H9 (cell line): ENCODE measurements around the gene CPT2. TPM values are rescaled to one million over a fixed set of nuclear protein-coding genes. Genes with fewer than 3 reads are reported as not detected.
"Not testable (repeated sequence)": the region's sequence is repeated elsewhere in the genome, so short reads cannot be mapped to it uniquely, and the experiment has no call there.

Experiments
- DNase-seq: peaks from one replicate; pipeline ENCODE4 v3.0.0-alpha.2; 2017
- H2AFZ ChIP-seq: one replicate; pipeline ENCODE4 v1.6.1; 2013; ENCODE audit warnings: mild to moderate bottlenecking, low read length, control low read depth, moderate library complexity
- H2AK5ac ChIP-seq: 2 replicates; pipeline ENCODE4 v1.6.1; 2013; ENCODE audit warnings: low read length, control low read depth, mixed read lengths; ENCODE audit not compliant: insufficient read length
- H2BK120ac ChIP-seq: one replicate; pipeline ENCODE4 v1.6.1; 2013; ENCODE audit warnings: low read depth, mild to moderate bottlenecking, low read length, control low read depth, inconsistent platforms; ENCODE audit not compliant: poor library complexity, severe bottlenecking
- H2BK12ac ChIP-seq: 2 replicates; pipeline ENCODE4 v1.6.1; 2013; ENCODE audit warnings: low read length, control low read depth, mixed read lengths, low read depth; ENCODE audit not compliant: insufficient read length
- H2BK15ac ChIP-seq: 2 replicates; pipeline ENCODE4 v1.6.1; 2013; ENCODE audit warnings: low read depth, low read length, control low read depth
- H2BK20ac ChIP-seq: one replicate; pipeline ENCODE4 v1.6.1; 2013; ENCODE audit warnings: low read depth, mild to moderate bottlenecking, low read length, control low read depth, inconsistent platforms; ENCODE audit not compliant: poor library complexity, severe bottlenecking
- H2BK5ac ChIP-seq: 2 replicates; pipeline ENCODE4 v1.6.1; 2013; ENCODE audit warnings: low read length, control low read depth, mixed read lengths; ENCODE audit not compliant: insufficient read length
- H3K14ac ChIP-seq: 2 replicates; pipeline ENCODE4 v1.6.1; 2013; ENCODE audit warnings: low read length, control low read depth; ENCODE audit not compliant: insufficient read depth
- H3K18ac ChIP-seq: 2 replicates; pipeline ENCODE4 v1.6.1; 2013; ENCODE audit warnings: low read depth, mild to moderate bottlenecking, mixed read lengths, low read length, control low read depth; ENCODE audit not compliant: insufficient read length
- H3K23ac ChIP-seq: 2 replicates; pipeline ENCODE4 v1.6.1; 2013; ENCODE audit warnings: low read length, control low read depth, mixed read lengths, low read depth; ENCODE audit not compliant: insufficient read length
- H3K23me2 ChIP-seq: 2 replicates; pipeline ENCODE4 v1.6.1; 2013; ENCODE audit warnings: low read depth, mild to moderate bottlenecking, mixed read lengths, low read length, control low read depth; ENCODE audit not compliant: insufficient read length, poor library complexity, severe bottlenecking
- H3K27ac ChIP-seq: 2 replicates; pipeline ENCODE4 v1.5.1; 2013; ENCODE audit warnings: low read length, control low read depth, mixed read lengths, low read depth; ENCODE audit not compliant: insufficient read length
- H3K27me3 ChIP-seq: 2 replicates; pipeline ENCODE4 v1.6.1; 2013; ENCODE audit warnings: low read length, control low read depth, inconsistent platforms; ENCODE audit not compliant: insufficient read depth
- H3K4ac ChIP-seq: 2 replicates; pipeline ENCODE4 v1.6.1; 2013; ENCODE audit warnings: low read depth, mild to moderate bottlenecking, control low read depth, inconsistent platforms, low read length, moderate library complexity
- H3K4me1 ChIP-seq: 2 replicates; pipeline ENCODE4 v1.6.1; 2013; ENCODE audit warnings: low read length, control low read depth, inconsistent platforms; ENCODE audit not compliant: insufficient read depth
- H3K4me2 ChIP-seq: 2 replicates; pipeline ENCODE4 v1.6.1; 2013; ENCODE audit warnings: low read length, control low read depth, mixed read lengths; ENCODE audit not compliant: insufficient read length, insufficient read depth
- H3K56ac ChIP-seq: 2 replicates; pipeline ENCODE4 v1.6.1; 2013; ENCODE audit warnings: low read depth, mild to moderate bottlenecking, mixed read lengths, low read length, control low read depth; ENCODE audit not compliant: insufficient read length
- H3K79me1 ChIP-seq: 2 replicates; pipeline ENCODE4 v1.6.1; 2013; ENCODE audit warnings: low read depth, mild to moderate bottlenecking, moderate library complexity, low read length, control low read depth, inconsistent platforms; ENCODE audit not compliant: insufficient read depth, poor library complexity, severe bottlenecking
- H3K79me2 ChIP-seq: 2 replicates; pipeline ENCODE4 v1.6.1; 2013; ENCODE audit warnings: low read length, control low read depth, inconsistent platforms; ENCODE audit not compliant: insufficient read depth
- H3K9ac ChIP-seq: 2 replicates; pipeline ENCODE4 v1.6.1; 2013; ENCODE audit warnings: low read length, control low read depth, mixed read lengths; ENCODE audit not compliant: insufficient read length; ENCODE audit errors: extremely low read depth
- H3K9me3 ChIP-seq: one replicate; pipeline ENCODE4 v1.6.1; 2013; ENCODE audit warnings: low read depth, low read length, inconsistent platforms; ENCODE audit not compliant: control insufficient read depth
- H3T11ph ChIP-seq: one replicate; pipeline ENCODE4 v1.6.1; 2013; ENCODE audit warnings: mild to moderate bottlenecking, low read length, control low read depth, inconsistent platforms
- H4K20me1 ChIP-seq: one replicate; pipeline ENCODE4 v1.6.1; 2013; ENCODE audit not compliant: control insufficient read depth, insufficient read length, insufficient read depth
- H4K5ac ChIP-seq: 2 replicates; pipeline ENCODE4 v1.6.1; 2013; ENCODE audit warnings: low read depth, mild to moderate bottlenecking, mixed read lengths, low read length, control low read depth; ENCODE audit not compliant: insufficient read length
- H4K8ac ChIP-seq: replicated peaks from 2 replicates; pipeline ENCODE4 v1.6.1; 2013; ENCODE audit warnings: low read length, control low read depth, mixed read lengths, low read depth; ENCODE audit not compliant: insufficient read length
- H4K91ac ChIP-seq: 2 replicates; pipeline ENCODE4 v1.6.1; 2013; ENCODE audit warnings: low read depth, mild to moderate bottlenecking, moderate library complexity, mixed read lengths, low read length, control low read depth; ENCODE audit not compliant: insufficient read length
- H3K27ac Mint-ChIP-seq, 3 experiments: 2 replicates in 2 of 3; 3 replicates in 1 of 3; pipeline ENCODE4 v1.8.0; 2020 to 2021; ENCODE audit warnings: mixed read lengths in 3 of 3, mild to moderate bottlenecking in 1 of 3, moderate library complexity in 1 of 3
- H3K27me3 Mint-ChIP-seq: 2 replicates; pipeline ENCODE4 v1.8.0; 2021; ENCODE audit warnings: low read depth, mild to moderate bottlenecking, moderate library complexity, mixed read lengths
- H3K36me3 Mint-ChIP-seq, 3 experiments: 2 replicates in 2 of 3; 3 replicates in 1 of 3; pipeline ENCODE4 v1.8.0; 2020 to 2021; ENCODE audit warnings: low read depth in 3 of 3, mixed read lengths in 3 of 3; ENCODE audit not compliant: insufficient read depth in 1 of 3
- H3K4me1 Mint-ChIP-seq, 2 experiments: 2 replicates each; pipeline ENCODE4 v1.8.0; 2020; ENCODE audit warnings: mixed read lengths in 2 of 2
- H3K4me3 Mint-ChIP-seq, 2 experiments: 2 replicates in 1 of 2; 3 replicates in 1 of 2; pipeline ENCODE4 v1.8.0; 2020 to 2021; ENCODE audit warnings: mild to moderate bottlenecking in 2 of 2, mixed read lengths in 2 of 2, moderate library complexity in 1 of 2
- H3K9me3 Mint-ChIP-seq, 2 experiments: 2 replicates in 1 of 2; 3 replicates in 1 of 2; pipeline ENCODE4 v1.8.0; 2020; ENCODE audit warnings: mild to moderate bottlenecking in 2 of 2, mixed read lengths in 2 of 2, moderate library complexity in 1 of 2
- WGBS: extraction: QIAGEN DNeasy Blood & Tissue Kit; methylation state at CpG from one replicate; pipeline ENCODE4 v1.1.7; 2013; ENCODE audit warnings: missing lambda C conversion rate, low lambda C conversion rate, mixed read lengths; ENCODE audit not compliant: insufficient read length; ENCODE audit errors: extremely low coverage; 5-methylcytosine and 5-hydroxymethylcytosine counted together
- total RNA-seq: library from RNA; stranded (reverse); gene quantifications from 2 replicates; pipeline ENCODE4 v1.2.1, GENCODE V29; 2021

CPT2 gene
- total RNA-seq, 1 experiment from 2014 or later = 33.2 TPM

DNA sequence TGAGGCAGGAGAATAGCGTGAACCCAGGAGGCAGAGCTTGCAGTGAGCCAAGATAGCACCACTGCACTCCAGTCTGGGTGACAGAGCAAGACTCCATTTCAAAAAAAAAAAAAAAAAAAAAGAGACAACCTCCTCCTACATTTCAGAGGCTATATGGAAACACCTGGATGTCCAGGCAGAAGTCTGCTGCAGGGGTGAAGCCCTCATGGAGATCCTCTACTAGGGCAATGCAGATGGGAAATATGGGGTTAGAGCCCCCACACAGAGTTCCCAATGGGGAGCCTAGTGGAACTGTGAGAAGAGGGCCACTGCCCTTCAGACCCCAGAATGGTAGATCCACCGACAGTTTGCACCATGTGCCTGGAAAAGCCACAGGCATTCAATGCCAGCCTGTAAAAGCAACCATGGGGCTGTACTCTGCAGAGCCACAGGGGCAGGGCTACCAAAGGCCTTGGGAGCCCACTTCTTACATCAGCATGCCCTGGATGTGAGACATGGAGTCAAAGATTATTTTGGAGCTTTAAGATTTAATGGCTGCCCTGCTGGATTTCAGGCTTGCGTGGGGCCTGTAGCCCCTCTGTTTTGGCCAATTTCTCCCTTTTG lies 9.6 kb downstream of the CPT2 start:
- H3K79me1 ChIP-seq, H4K8ac ChIP-seq, H3K4me1 ChIP-seq, H4K20me1 ChIP-seq, H3K4me2 ChIP-seq, H3K79me2 ChIP-seq, H2BK15ac ChIP-seq, H2BK5ac ChIP-seq, H3K23ac ChIP-seq, H3K27me3 ChIP-seq, H3K27ac Mint-ChIP-seq, H2AFZ ChIP-seq, H3K18ac ChIP-seq, H3K23me2 ChIP-seq, H3K14ac ChIP-seq, H3K4ac ChIP-seq, H3K27ac ChIP-seq, H3K9ac ChIP-seq, H2BK20ac ChIP-seq, H3T11ph ChIP-seq, H3K27me3 Mint-ChIP-seq, H2BK12ac ChIP-seq, H2AK5ac ChIP-seq, H4K91ac ChIP-seq, DNase-seq, H3K4me1 Mint-ChIP-seq, H3K56ac ChIP-seq, H2BK120ac ChIP-seq, H4K5ac ChIP-seq, H3K4me3 Mint-ChIP-seq: not testable (repeated sequence)
- H3K36me3 Mint-ChIP-seq = peaks cover 77 to 96% (median 90%) of the 10 kb centered on the region in 3 experiments
- peaks cover 26% of the 10 kb centered on the region for H3K9me3 ChIP-seq
- WGBS = no CpG with 5 or more reads among the region's 3 CpGs
- H3K9me3 Mint-ChIP-seq = peaks cover 38 to 39% of the 10 kb centered on the region in 2 experiments
